Aorta (tissue), 5 donors: ENCODE measurements around the gene RBMX2. TPM values are rescaled to one million over a fixed set of nuclear protein-coding genes. Genes with fewer than 3 reads are reported as not detected.
"Not testable (repeated sequence)": the region's sequence is repeated elsewhere in the genome, so short reads cannot be mapped to it uniquely, and the experiment has no call there.

Experiments
- ATAC-seq: fragments of 200-7000 bp; cut with Tn5 transposase; one replicate; pipeline ENCODE4 v1.9.1; 2022; ENCODE audit warnings: moderate library complexity; ENCODE audit not compliant: low FRiP score
- DNase-seq, 2 donors: peaks; one replicate each; pipeline ENCODE4 v3.0.0-alpha.2; 2020
- H3K27ac ChIP-seq, 2 donors: one replicate each; pipeline ENCODE4 v1.5.1; 2013; ENCODE audit warnings: low read length in 2 of 2, mild to moderate bottlenecking in 2 of 2, moderate library complexity in 2 of 2, control low read depth in 1 of 2, inconsistent platforms in 1 of 2, low read depth in 1 of 2
- H3K27me3 ChIP-seq, 2 donors: one replicate each; pipeline ENCODE4 v1.6.1; 2013; ENCODE audit warnings: control low read depth in 1 of 2, low read length in 1 of 2, mild to moderate bottlenecking in 1 of 2, moderate library complexity in 1 of 2; ENCODE audit not compliant: insufficient read depth in 2 of 2, control insufficient read depth in 1 of 2
- H3K36me3 ChIP-seq, 2 donors: one replicate each; pipeline ENCODE4 v1.6.1; 2013; ENCODE audit warnings: control low read depth in 1 of 2, low read length in 1 of 2, mild to moderate bottlenecking in 1 of 2; ENCODE audit not compliant: insufficient read depth in 2 of 2, control insufficient read depth in 1 of 2
- H3K4me1 ChIP-seq, 2 donors: one replicate each; pipeline ENCODE4 v1.6.1; 2013; ENCODE audit warnings: low read length in 2 of 2, control low read depth in 1 of 2, mild to moderate bottlenecking in 1 of 2, moderate library complexity in 1 of 2; ENCODE audit not compliant: insufficient read depth in 2 of 2, control insufficient read depth in 1 of 2
- H3K4me3 ChIP-seq, 2 donors: one replicate each; pipeline ENCODE4 v1.5.1; 2013; ENCODE audit warnings: low read length in 2 of 2, control low read depth in 1 of 2, mild to moderate bottlenecking in 1 of 2
- H3K9me3 ChIP-seq: one replicate; pipeline ENCODE4 v1.6.1; 2013; ENCODE audit warnings: mild to moderate bottlenecking, low read length; ENCODE audit not compliant: control insufficient read depth
- WGBS, 2 donors: extraction: QIAGEN DNeasy Blood & Tissue Kit; methylation state at CpG; one replicate each; pipeline ENCODE4 v1.1.7; 2013; 5-methylcytosine and 5-hydroxymethylcytosine counted together
- intact Hi-C, 2 donors: fragments of 100-400 bp; cut with DNase I; formaldehyde crosslinking; loops; one replicate each; pipeline versions ENCODE4 v1.14.2 to v1.15.0; 2022
- long read RNA-seq, 2 donors: library from polyadenylated mRNA; unstranded; transcript quantifications; one replicate each; pipeline ENCODE4 v2.0.0, GENCODE V29; 2020 to 2021
- polyA plus RNA-seq, 2 donors: library from polyadenylated mRNA; stranded (reverse); fragments of 200-250 nt; gene quantifications; one replicate each; pipeline ENCODE4 v1.2.3, GENCODE V29; 2013
- total RNA-seq, 2 donors: library from RNA; stranded (reverse); fragmentation: NEBNext Ultra II Directional; extraction: Animal tissue kit (Norgen Biotek cat#: 25700); gene quantifications; one replicate each; pipeline ENCODE4 v1.2.1, GENCODE V29; 2021
- donor health status: healthy with polysubstance abuse.
- donor health status: Bipolar disorder and iron deficiency.
- donor health status: DM: no; HTN: no; CAD: no.
- donor health status: DM: no; HTN: no; CAD: no.
- donor health status: DM: yes; HTN: yes; CAD: no.

The RBMX2 gene, protein sequence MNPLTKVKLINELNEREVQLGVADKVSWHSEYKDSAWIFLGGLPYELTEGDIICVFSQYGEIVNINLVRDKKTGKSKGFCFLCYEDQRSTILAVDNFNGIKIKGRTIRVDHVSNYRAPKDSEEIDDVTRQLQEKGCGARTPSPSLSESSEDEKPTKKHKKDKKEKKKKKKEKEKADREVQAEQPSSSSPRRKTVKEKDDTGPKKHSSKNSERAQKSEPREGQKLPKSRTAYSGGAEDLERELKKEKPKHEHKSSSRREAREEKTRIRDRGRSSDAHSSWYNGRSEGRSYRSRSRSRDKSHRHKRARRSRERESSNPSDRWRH
- 10 to 100 TPM; 18.5 to 19.4 TPM for total RNA-seq
- 10 to 100 TPM; 22.3 to 50.3 TPM for polyA plus RNA-seq
- long read RNA-seq, donor 1, partial matches to known transcripts, result 4 of 18 reads
- long read RNA-seq, donor 1, other reads (novel, unspliced or antisense), result 2 of 18 reads
- long read RNA-seq, donor 2, partial matches to known transcripts, result 2 of 12 reads
- long read RNA-seq, donor 2, other reads (novel, unspliced or antisense), result 2 of 12 reads

DNA sequence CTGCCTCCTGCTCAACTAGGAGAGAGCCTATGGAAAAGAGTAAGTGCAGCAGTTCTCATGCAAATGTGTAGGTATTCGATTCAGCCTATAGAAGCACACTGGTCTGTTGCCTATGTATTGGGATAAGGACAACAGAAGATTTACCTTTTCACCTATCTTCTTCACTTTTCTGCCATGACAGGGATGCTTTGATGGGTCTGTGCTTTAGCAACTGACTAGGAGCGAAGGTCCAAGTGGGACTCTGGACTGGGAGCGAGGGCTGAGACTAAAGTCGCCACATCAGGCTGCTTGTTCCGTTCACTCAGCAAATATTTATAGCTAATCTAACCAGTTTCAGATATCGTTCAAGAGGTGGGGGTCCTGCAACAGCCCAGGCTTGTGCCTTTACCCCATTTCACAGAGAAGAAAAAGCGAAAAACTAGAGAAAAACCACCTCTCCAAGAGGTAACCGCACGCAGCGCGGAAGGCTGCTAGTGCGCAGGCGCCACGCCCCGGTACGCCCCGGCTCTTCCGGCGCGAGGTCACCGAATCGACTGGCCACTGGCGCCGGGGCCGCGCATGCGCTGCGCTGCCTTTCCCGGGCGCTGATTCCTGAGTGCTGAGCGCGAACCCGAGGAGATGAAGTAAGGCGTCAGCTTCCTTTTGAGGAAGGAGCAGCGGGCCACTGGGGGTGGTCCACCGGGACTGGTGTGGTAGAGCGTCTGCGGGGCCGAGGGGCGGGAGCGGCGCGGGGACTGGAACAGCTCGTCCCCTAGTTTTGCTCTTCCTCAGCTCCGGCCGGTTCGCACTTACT lies at the start of gene RBMX2:
TSS of gene RBMX2 (plus strand) at position 573 of the 793 bp plus-strand sequence. CDS start at position 619, 46 bp downstream.
- DNase-seq (peak; percentile 83 to 90), ATAC-seq (peak; percentile 93)
- whole genome bisulfite sequencing, 2 donors, result 1 to 33% methylated on average over 47 of the region's 47 CpGs
- Histone ChIP-seq H3K9me3 (no peaks in the 10 kb centered on the region), H3K36me3 (no peaks in the 10 kb centered on the region), H3K4me3 (peak within 1 kb of the TSS; percentile 58 to 76), H3K27ac (peak within 1 kb of the TSS; percentile 11 to 73), H3K4me1 (no peaks in the 10 kb centered on the region), H3K27me3 (no peaks in the 10 kb centered on the region)
- intact Hi-C loops, result no loop called here

DNA sequence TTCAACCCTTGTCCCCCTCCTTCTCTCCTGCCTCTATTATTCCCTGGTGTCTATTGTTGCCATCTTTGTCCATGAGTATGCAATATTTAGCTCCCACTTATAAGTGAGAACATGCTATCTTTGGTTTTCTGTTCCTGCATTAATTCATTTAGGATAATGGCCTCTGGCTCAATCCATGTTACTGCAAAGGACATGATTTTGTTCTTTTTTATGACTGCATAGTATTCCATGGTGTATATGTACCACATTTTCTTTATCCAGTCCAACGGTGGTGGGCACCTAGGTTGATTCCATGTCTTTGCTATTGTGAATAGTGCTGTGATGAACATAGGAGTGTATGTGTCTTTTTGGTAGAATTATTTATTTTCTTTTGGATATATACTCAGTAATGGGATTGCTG lies 49.7 kb upstream of the RBMX2 start:
- intact Hi-C loops, DNase-seq: not testable (repeated sequence)

DNA sequence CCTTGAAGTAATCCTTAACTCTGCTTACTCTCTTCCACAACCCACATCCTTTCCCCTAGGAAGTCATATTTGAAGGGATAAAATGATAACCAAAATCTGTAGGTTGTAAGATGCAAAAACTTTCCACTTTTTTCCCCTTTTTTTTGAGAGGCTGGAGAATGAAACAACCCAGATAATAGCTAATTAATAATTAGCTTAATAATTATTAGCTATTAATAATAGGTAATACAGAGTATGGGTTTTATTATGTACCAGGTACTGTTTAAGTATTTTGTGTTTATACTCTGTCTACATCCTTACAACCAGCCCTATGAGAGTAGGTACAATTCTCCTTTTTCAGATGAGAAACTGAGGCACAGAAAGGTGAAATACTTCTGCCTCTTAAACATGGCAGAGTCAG lies 25.7 kb upstream of the RBMX2 start:
- H3K9me3 ChIP-seq, result no peaks in the 10 kb centered on the region
- no peak overlapping the region for H3K27ac ChIP-seq
- intact Hi-C loops, result no loop called here
- H3K4me1 ChIP-seq, result no peaks in the 10 kb centered on the region
- H3K36me3 ChIP-seq, result no peaks in the 10 kb centered on the region
- no peak overlapping the region for H3K4me3 ChIP-seq
- DNase-seq (no peak), ATAC-seq (no peak)
- no peaks in the 10 kb centered on the region for H3K27me3 ChIP-seq

More for the DNA sequence above, 49.7 kb upstream of the RBMX2 start:
- not testable (repeated sequence) for ATAC-seq, H3K9me3 ChIP-seq, H3K27me3 ChIP-seq, H3K4me1 ChIP-seq, H3K36me3 ChIP-seq, H3K27ac ChIP-seq, H3K4me3 ChIP-seq
- 84 to 96% methylated on average over 1 of the region's 1 CpG for WGBS, 2 donors

DNA sequence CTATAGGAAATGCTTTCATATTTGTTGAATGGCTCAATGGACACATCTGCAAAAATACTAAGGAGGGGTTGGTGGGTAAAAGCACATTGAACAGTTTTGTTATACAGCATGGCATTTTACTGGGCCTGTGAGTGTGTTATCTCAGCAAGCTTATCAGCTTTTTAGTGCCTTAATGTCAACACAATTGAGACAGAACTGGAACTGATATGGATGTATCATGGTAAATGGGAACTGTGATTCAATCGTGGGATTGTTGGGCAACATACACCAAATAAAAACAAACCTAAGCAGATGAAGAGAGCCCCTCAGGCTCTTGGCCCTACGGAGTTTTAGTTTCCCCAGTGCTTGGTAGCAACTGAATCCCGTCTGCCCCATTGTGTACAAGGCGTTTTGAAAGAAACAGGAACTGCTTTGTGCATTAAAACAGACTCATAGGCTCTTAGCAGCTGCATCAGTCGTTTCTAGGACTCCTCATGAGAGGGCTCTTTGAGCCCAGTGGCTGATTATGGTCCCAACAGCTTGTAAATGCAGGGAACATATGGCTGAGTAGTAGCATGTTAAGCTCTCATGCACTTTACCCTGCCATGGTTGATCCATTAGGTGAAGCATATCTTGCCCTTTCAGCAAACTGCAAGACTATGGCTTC lies 23.6 kb upstream of the RBMX2 start:
- intact Hi-C loops, result no loop called here
- no peak overlapping the region for H3K27ac ChIP-seq
- ATAC-seq, result no peak
- no peaks in the 10 kb centered on the region for H3K36me3 ChIP-seq
- 24 to 31% methylated on average over 5 of the region's 5 CpGs for WGBS, 2 donors
- no peaks in the 10 kb centered on the region for H3K4me1 ChIP-seq
- H3K4me3 ChIP-seq, result no peak overlapping the region
- DNase-seq, result no peak
- H3K27me3 ChIP-seq, result no peaks in the 10 kb centered on the region
- H3K9me3 ChIP-seq, result no peaks in the 10 kb centered on the region

DNA sequence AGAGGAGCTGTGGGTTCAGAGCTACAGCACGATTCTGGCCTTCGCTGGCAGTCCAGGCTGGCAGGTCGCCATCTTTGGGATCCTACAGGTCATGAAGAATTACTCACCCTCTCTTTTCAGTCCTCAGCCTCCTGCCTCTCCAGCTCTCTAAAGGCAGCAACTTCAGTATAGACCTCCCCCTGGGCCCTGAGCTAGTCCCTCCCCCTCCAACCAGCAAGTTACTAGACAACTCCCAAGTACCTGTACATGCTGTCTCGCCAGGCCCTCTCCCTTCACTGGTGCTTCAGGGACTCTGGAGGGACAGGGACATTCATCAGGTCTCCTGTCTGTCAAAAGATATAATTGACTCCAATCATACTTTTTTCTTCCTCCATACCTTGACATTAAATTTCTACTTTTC lies 16.3 kb upstream of the RBMX2 start, which contains the start of gene GPR119:
TSS of gene GPR119 (minus strand) at position 155 of the 400 bp plus-strand sequence. CDS start 227 bp downstream, outside the sequence.
- ATAC-seq (no peak), DNase-seq (no peak)
- Histone ChIP-seq H3K27me3 (no peaks in the 10 kb centered on the region), H3K36me3 (no peaks in the 10 kb centered on the region), H3K4me1 (no peaks in the 10 kb centered on the region), H3K9me3 (no peaks in the 10 kb centered on the region), H3K27ac (no peak within 1 kb of the TSS), H3K4me3 (no peak within 1 kb of the TSS)
- intact Hi-C loops, result no loop called here
- WGBS, 2 donors, result 65 to 74% methylated on average over 4 of the region's 4 CpGs

DNA sequence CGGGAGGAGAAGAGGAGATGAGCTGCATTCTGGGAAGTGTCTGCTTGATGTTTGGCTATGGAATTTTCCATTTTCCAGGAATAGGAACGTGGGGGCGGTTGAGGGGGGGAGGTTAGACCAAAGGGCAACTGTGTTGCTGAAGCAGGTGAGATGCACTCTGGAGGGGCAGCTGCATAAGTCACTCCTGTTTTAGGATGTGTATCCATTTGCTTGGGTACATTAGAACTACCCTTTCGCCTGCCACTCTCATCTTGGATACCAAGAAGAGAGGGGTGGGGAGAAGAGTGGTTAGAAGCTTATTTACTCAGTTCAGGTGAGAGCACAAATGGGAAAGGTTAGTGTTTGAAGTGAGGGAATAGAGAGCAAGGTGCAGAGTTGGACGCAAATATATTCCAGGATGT lies 15.4 kb upstream of the RBMX2 start:
- WGBS, 2 donors, result 64 to 75% methylated on average over 5 of the region's 5 CpGs
- intact Hi-C loops, result no loop called here
- H3K4me1 ChIP-seq, result no peaks in the 10 kb centered on the region
- no peaks in the 10 kb centered on the region for H3K9me3 ChIP-seq
- H3K27me3 ChIP-seq, result no peaks in the 10 kb centered on the region
- no peaks in the 10 kb centered on the region for H3K36me3 ChIP-seq
- ATAC-seq (no peak), DNase-seq (no peak)
- no peak overlapping the region for H3K27ac ChIP-seq
- no peak overlapping the region for H3K4me3 ChIP-seq

DNA sequence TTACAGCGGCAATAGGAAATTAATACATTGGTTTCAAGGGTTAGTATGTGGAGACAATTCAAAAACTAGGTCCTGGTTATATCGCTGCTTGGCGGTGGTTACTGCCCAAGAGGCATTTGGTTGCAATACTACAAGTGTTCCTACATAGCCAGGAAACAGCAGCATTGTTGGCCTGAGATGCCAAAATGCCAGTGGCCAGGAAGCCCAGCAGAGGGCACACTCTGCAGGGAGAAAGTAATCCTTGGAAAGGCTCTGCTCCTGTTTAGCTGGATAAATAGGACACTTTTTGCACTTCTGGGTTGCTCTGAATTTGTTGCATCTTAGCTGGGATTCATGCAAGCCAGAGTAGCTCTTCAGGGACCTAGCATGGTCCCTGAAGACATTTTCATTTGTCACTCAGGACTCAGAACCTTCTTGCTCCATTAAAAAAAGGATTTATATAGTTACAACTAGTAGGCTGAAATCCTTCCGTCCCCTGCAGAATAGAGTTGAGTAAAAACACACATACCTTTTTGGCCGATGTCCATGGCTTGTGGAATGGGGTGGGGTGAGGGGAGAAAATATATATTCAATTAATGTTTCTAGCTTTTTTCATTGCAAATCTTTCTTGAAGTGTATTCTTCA lies 8.2 kb upstream of the RBMX2 start:
- Histone ChIP-seq H3K27ac (no peak overlapping the region), H3K36me3 (no peaks in the 10 kb centered on the region), H3K4me3 (no peak overlapping the region), H3K9me3 (no peaks in the 10 kb centered on the region), H3K4me1 (no peaks in the 10 kb centered on the region), H3K27me3 (no peaks in the 10 kb centered on the region)
- intact Hi-C loops, result loop anchor here (1.0 to 5.0 kb wide), 2 partner anchors 524 kb away; no protein-coding TSS in a partner anchor
- peak in 1 of 2 donors; percentile 63 for DNase-seq
- WGBS, 2 donors, result 12 to 24% methylated on average over 5 of the region's 5 CpGs
- ATAC-seq, result peak; percentile 76

DNA sequence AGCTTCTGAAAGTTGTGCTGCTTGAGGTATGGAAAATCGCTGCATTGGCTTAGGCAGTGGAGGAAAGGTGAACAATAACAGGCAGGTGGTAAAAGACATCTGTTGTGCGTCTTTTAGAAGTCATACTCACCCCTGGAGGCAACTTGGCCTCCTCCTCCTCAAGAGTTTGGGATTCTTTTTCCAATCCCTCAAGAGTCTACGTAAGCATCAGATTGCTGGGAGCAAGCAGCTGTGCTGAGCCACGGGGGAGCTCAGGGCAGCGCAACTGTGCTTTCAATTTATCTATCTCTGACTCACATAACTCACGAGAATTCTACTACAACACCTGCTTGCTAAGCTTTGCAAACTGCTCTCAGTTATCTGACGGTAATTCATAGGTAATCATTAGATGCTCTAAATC lies 6.4 kb upstream of the RBMX2 start:
- Histone ChIP-seq H3K27ac (no peak overlapping the region), H3K4me3 (no peak overlapping the region), H3K4me1 (no peaks in the 10 kb centered on the region), H3K36me3 (no peaks in the 10 kb centered on the region), H3K9me3 (no peaks in the 10 kb centered on the region), H3K27me3 (no peaks in the 10 kb centered on the region)
- 59 to 74% methylated on average over 7 of the region's 7 CpGs for WGBS, 2 donors
- ATAC-seq (no peak), DNase-seq (no peak)
- intact Hi-C loops, result no loop called here
